A549 (cell line): Measurements from ENCODE around the gene BATF. TPM values are rescaled to one million over a fixed set of nuclear protein-coding genes. Genes with fewer than 3 reads are reported as not detected.

Experiments used
- ATAC-seq, 2 experiments: fragments of 200-7000 bp in 1 of 2; fragments of >200 bp in 1 of 2; cut with Nextera tagmentation in 1 of 2; cut with Tn5 transposase in 1 of 2; 3 replicates each; pipeline versions ENCODE4 v1.8.0 to v1.9.1; 2018 to 2020; ENCODE audit warnings: mild to moderate bottlenecking in 1 of 2, moderate library complexity in 1 of 2
- CTCF ChIA-PET: fragments of 300-600 bp; sonication (Branson Sonifier 250); formaldehyde crosslinking; extraction: SDS; loops from one replicate; lab custom pipeline; 2021; ENCODE audit warnings: antibody characterized with exemption, inconsistent platforms; lab: Yijun Ruan, JAX
- POLR2A ChIA-PET: fragments of 350-600 bp; formaldehyde crosslinking; extraction: SDS; loops from one replicate; lab custom pipeline; 2021; ENCODE audit warnings: antibody characterized with exemption, inconsistent platforms; lab: Yijun Ruan, JAX
- DNase-seq, 2 experiments: peaks; one replicate each; pipeline versions ENCODE4 v3.0.0 to v3.0.0-alpha.2; 2011 to 2016; ENCODE audit warnings: low read depth in 1 of 2, low spot score in 1 of 2
- FAIRE-seq: peaks from 2 replicates; lab custom pipeline; 2011; peaks lifted over from hg19 to GRCh38; lab: Jason Lieb, UNC
- H3K27ac ChIP-seq, 2 experiments: fragments of >200 bp; sonication (Bioruptor Twin); formaldehyde crosslinking; 3 replicates each; pipeline ENCODE4 v1.5.1; 2016 to 2017
- H3K4me1 ChIP-seq: fragments of >200 bp; sonication (Bioruptor Twin); formaldehyde crosslinking; 3 replicates; pipeline ENCODE4 v1.6.1; 2016
- H3K4me2 ChIP-seq: fragments of >200 bp; sonication (Bioruptor Twin); formaldehyde crosslinking; 3 replicates; pipeline ENCODE4 v1.6.1; 2016
- H3K4me3 ChIP-seq: fragments of >200 bp; sonication (Bioruptor Twin); formaldehyde crosslinking; 3 replicates; pipeline ENCODE4 v1.5.1; 2016
- H3K9me3 ChIP-seq: fragments of >200 bp; sonication (Bioruptor Twin); formaldehyde crosslinking; 3 replicates; pipeline ENCODE4 v1.6.1; 2016
- BHLHE40 ChIP-seq: IDR thresholded peaks from 2 replicates; pipeline ENCODE4 v1.6.1; 2012; ENCODE audit warnings: low read depth, low read length, inconsistent platforms
- CBX8 ChIP-seq: fragments of 200-600 bp; sonication (generic); IDR thresholded peaks from 2 replicates; pipeline ENCODE4 v1.6.1; 2016
- EHF ChIP-seq: fragments of 250-450 bp; sonication (Bioruptor Pico); IDR thresholded peaks from 2 replicates; pipeline ENCODE4 v1.5.0; 2020; ENCODE audit warnings: mild to moderate bottlenecking
- EP300 ChIP-seq, 2 experiments: fragments of >200 bp; sonication (Bioruptor Twin); formaldehyde crosslinking; IDR thresholded peaks; 2 replicates in 1 of 2; 3 replicates in 1 of 2; pipeline ENCODE4 v1.6.1; 2016 to 2017
- FOSL2 ChIP-seq, 2 experiments: fragments of 450-650 bp in 1 of 2; fragments of >200 bp in 1 of 2; sonication (Bioruptor Twin) in 1 of 2; formaldehyde crosslinking; IDR thresholded peaks; 2 replicates each; pipeline versions ENCODE4 v1.5.0 to v1.6.1; 2016 to 2020; ENCODE audit warnings: mild to moderate bottlenecking in 1 of 2, moderate library complexity in 1 of 2
- HEYL ChIP-seq: fragments of 250-450 bp; sonication (Bioruptor Pico); IDR thresholded peaks from 2 replicates; pipeline ENCODE4 v1.8.0; 2021; ENCODE audit warnings: mild to moderate bottlenecking, moderate library complexity
- HOXB13 ChIP-seq: fragments of 250-450 bp; sonication (Bioruptor Pico); IDR thresholded peaks from 2 replicates; pipeline ENCODE4 v1.5.0; 2020; ENCODE audit warnings: low read depth, mild to moderate bottlenecking, moderate library complexity
- HOXB5 ChIP-seq: fragments of 250-450 bp; sonication (Bioruptor Pico); IDR thresholded peaks from 2 replicates; pipeline ENCODE4 v1.5.0; 2020; ENCODE audit warnings: mild to moderate bottlenecking, moderate library complexity
- JUN ChIP-seq, 2 experiments: fragments of >200 bp; sonication (Bioruptor Twin); formaldehyde crosslinking; IDR thresholded peaks; 2 replicates in 1 of 2; 3 replicates in 1 of 2; pipeline ENCODE4 v1.6.1; 2016 to 2017
- KDM5A ChIP-seq: fragments of 200-600 bp; sonication (generic); IDR thresholded peaks from 2 replicates; pipeline ENCODE4 v1.6.1; 2016; ENCODE audit warnings: antibody characterized with exemption, mild to moderate bottlenecking
- MYC ChIP-seq: IDR thresholded peaks from 2 replicates; pipeline ENCODE4 v1.6.1; 2012; ENCODE audit warnings: mild to moderate bottlenecking, inconsistent platforms, low read length, improper control_type of control experiment, borderline replicate concordance
- NFE2L2 ChIP-seq: fragments of 150-350 bp; conservative IDR thresholded peaks from 2 replicates; pipeline ENCODE4 v1.6.1; 2014; ENCODE audit warnings: low read length
- NR3C1 ChIP-seq: fragments of >200 bp; sonication (Bioruptor Twin); formaldehyde crosslinking; IDR thresholded peaks from 3 replicates; pipeline ENCODE4 v1.6.1; 2017
- POLR2A ChIP-seq: IDR thresholded peaks from 2 replicates; pipeline ENCODE4 v1.6.1; 2012; ENCODE audit warnings: mild to moderate bottlenecking, low read length
- RCOR1 ChIP-seq: fragments of 150-350 bp; IDR thresholded peaks from 2 replicates; pipeline ENCODE4 v1.6.1; 2014; ENCODE audit warnings: antibody characterized with exemption, low read length, low read depth
- SMC3 ChIP-seq: fragments of >200 bp; sonication (Bioruptor Twin); formaldehyde crosslinking; IDR thresholded peaks from 3 replicates; pipeline ENCODE4 v1.6.1; 2018; ENCODE audit warnings: inconsistent platforms
- ZC3H11A ChIP-seq: fragments of 450-650 bp; IDR thresholded peaks from 2 replicates; pipeline ENCODE4 v1.6.1; 2014; ENCODE audit warnings: antibody characterized with exemption, mild to moderate bottlenecking
- ZFP36 ChIP-seq: fragments of 450-650 bp; IDR thresholded peaks from 2 replicates; pipeline ENCODE4 v1.6.1; 2014; ENCODE audit warnings: borderline replicate concordance; ENCODE audit not compliant: partially characterized antibody
- ZNF302 ChIP-seq: fragments of 250-450 bp; sonication (Bioruptor Pico); IDR thresholded peaks from 2 replicates; pipeline ENCODE4 v1.9.0; 2021; ENCODE audit warnings: inconsistent platforms, mild to moderate bottlenecking, moderate library complexity
- WGBS: methylation state at CpG from one replicate; pipeline ENCODE4 v1.1.6; 2017; ENCODE audit errors: missing lambda C conversion rate; 5-methylcytosine and 5-hydroxymethylcytosine counted together
- polyA plus RNA-seq, 4 experiments: library from polyadenylated mRNA; depleted of rRNA in 3 of 4; stranded (reverse); fragments of >200 nt; fragmentation: RNase III in 1 of 4; extraction: RNeasy Plus Mini Kit Qiagen cat#74134 plus additional on column Dnase treatment in 1 of 4; gene quantifications; 2 replicates in 3 of 4; 3 replicates in 1 of 4; pipeline ENCODE4 v1.2.3, GENCODE V29; 2011 to 2017
- TF ChIP-seq, protein P1 (sequence below): fragments of 200-600 bp; sonication (generic); IDR thresholded peaks from 2 replicates; pipeline ENCODE4 v1.6.1; 2016; ENCODE audit warnings: antibody characterized with exemption, mild to moderate bottlenecking, moderate library complexity
- TF ChIP-seq, protein P2 (sequence below): IDR thresholded peaks from 2 replicates; pipeline ENCODE4 v1.6.1; 2012

BATF gene
- polyA plus RNA-seq, 2 of the 4 experiments (the other 2 are of a cell fraction), result not detected

DNA sequence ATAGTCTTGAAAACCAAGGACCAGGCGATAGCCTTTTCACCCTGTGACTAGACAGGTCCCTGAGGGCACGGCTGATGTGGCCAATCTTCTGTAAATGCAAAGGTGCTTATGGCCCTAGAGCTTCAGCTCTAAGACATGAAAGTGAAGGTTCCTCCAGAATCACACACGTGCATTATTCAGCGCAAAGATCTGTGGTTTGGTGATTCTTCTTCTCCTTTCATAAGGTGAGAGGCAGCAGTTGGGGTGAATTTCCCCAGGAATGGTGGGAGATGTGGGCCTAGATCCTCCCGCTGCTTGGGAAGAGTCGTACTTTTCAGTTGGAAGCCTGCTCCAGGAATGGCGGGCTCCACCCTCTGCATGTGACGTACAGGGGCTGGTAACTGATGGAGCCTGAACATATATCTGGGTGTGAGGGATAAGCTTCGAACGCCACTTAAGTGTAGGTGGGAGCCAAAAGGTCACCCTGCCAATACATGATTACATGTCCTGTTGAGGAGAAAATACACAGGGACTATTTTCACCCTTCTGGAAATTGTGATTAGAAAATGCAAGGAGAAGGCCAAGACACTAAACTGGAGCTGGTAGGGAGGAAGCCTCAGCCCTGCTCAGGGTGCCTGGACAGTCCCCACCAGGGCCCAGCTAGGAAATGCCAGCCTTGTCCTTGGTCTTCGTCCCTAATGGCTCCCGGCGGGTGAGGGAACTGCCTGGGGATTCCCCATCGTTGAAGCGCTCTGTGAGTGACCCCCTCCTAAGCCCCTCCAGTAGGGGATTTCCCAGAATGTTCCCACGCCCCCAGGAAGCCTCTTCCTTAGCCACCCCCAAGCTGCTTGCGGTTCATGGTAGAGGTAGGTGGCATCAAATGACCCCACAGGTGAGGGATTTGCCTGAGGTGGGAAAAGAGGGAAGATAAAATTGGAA, 17.6 kb downstream of the BATF start:
- 92% methylated on average over 16 of the region's 17 CpGs for WGBS
- H3K4me1 ChIP-seq, result peaks cover 45% of the 10 kb centered on the region
- peak overlapping the region; percentile 75 to 96; a peak in 5 of 6 replicates for H3K27ac ChIP-seq
- ATAC-seq, result no peak
- no peak for TF ChIP-seq POLR2A
- no peak for TF ChIP-seq SMC3
- TF ChIP-seq MYC, result no peak
- no peak for TF ChIP-seq CBX8
- TF ChIP-seq NR3C1, result no peak
- TF ChIP-seq, protein P1, sequence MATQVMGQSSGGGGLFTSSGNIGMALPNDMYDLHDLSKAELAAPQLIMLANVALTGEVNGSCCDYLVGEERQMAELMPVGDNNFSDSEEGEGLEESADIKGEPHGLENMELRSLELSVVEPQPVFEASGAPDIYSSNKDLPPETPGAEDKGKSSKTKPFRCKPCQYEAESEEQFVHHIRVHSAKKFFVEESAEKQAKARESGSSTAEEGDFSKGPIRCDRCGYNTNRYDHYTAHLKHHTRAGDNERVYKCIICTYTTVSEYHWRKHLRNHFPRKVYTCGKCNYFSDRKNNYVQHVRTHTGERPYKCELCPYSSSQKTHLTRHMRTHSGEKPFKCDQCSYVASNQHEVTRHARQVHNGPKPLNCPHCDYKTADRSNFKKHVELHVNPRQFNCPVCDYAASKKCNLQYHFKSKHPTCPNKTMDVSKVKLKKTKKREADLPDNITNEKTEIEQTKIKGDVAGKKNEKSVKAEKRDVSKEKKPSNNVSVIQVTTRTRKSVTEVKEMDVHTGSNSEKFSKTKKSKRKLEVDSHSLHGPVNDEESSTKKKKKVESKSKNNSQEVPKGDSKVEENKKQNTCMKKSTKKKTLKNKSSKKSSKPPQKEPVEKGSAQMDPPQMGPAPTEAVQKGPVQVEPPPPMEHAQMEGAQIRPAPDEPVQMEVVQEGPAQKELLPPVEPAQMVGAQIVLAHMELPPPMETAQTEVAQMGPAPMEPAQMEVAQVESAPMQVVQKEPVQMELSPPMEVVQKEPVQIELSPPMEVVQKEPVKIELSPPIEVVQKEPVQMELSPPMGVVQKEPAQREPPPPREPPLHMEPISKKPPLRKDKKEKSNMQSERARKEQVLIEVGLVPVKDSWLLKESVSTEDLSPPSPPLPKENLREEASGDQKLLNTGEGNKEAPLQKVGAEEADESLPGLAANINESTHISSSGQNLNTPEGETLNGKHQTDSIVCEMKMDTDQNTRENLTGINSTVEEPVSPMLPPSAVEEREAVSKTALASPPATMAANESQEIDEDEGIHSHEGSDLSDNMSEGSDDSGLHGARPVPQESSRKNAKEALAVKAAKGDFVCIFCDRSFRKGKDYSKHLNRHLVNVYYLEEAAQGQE, result no peak
- TF ChIP-seq JUN (IDR thresholded peaks at IDR 0.05), result no peak
- TF ChIP-seq RCOR1, result no peak
- TF ChIP-seq ZNF302 (CRISPR knock-in tag), result no peak
- no peak for TF ChIP-seq EP300 (IDR thresholded peaks at IDR 0.05)
- no peak for TF ChIP-seq HOXB13
- TF ChIP-seq, protein P2, sequence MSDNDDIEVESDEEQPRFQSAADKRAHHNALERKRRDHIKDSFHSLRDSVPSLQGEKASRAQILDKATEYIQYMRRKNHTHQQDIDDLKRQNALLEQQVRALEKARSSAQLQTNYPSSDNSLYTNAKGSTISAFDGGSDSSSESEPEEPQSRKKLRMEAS, result no peak
- no peak for TF ChIP-seq FOSL2 (IDR thresholded peaks at IDR 0.05)
- no peak for TF ChIP-seq FOSL2 (CRISPR knock-in tag; IDR thresholded peaks at IDR 0.05)
- no peak for TF ChIP-seq HOXB5 (CRISPR knock-in tag)
- no peak for TF ChIP-seq NFE2L2
- TF ChIP-seq BHLHE40, result no peak
- no peak for DNase-seq
- H3K4me3 ChIP-seq, result no peak overlapping the region
- no peaks in the 10 kb centered on the region for H3K9me3 ChIP-seq
- H3K4me2 ChIP-seq, result no peak overlapping the region
- CTCF ChIA-PET, result interaction anchor here (0.7 to 5.6 kb wide), 9 partner anchors 9 to 232 kb away, joined by 3 to 27 read pairs (median 5); no protein-coding TSS in a partner anchor
- no peak for FAIRE-seq
- POLR2A ChIA-PET, result no interaction called here

GRCh38 chr14:75540479-75540851, 18.2 kb downstream of the BATF start:
- H3K4me1 ChIP-seq, result peaks cover 39% of the 10 kb centered on the region
- H3K9me3 ChIP-seq, result no peaks in the 10 kb centered on the region
- CTCF ChIA-PET, result interaction anchor here (0.8 to 5.6 kb wide), 7 partner anchors 9 to 233 kb away, joined by 3 to 27 read pairs (median 5); partner anchors contain the start of gene FLVCR2
- ATAC-seq, result no peak
- 89% methylated on average over 7 of the region's 7 CpGs for WGBS
- DNase-seq, result no peak
- no peak overlapping the region for H3K4me3 ChIP-seq
- H3K27ac ChIP-seq, result peak overlapping the region; percentile 75 to 96; a peak in 5 of 6 replicates
- H3K4me2 ChIP-seq, result no peak overlapping the region
- POLR2A ChIA-PET, result no interaction called here
- no peak for TF ChIP-seq EHF (CRISPR knock-in tag)
- TF ChIP-seq HOXB13, result no peak
- TF ChIP-seq ZFP36, result peak; percentile 35
- TF ChIP-seq ZC3H11A, result no peak
- FAIRE-seq, result no peak

DNA sequence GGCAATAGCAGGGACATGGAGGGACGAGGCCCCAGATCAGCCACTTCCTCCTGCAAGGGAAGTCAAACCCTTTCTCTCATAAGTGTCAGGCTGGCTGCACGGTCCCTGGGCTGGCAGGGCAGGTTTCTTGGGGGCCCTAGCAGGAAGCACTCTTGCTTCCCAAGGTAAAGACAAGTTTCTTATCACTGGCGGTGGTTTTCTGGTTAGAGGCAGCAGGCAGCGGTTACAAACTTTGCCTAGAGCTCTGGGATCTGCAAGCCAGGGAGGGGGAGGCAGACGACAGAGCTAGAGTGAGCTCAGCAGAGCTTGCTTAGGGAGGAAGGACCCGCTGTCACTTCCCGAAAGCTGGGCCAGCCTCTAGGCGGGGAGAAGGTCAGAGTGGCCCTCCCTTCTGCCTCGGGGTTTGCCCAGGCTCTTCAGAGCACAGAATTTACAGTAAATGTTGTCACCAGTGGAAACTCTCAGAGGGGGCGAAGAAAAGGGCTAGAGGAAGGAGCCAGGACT, 20.4 kb downstream of the BATF start:
- H3K4me3 ChIP-seq, result no peak overlapping the region
- no peak for TF ChIP-seq KDM5A
- no peak for TF ChIP-seq HEYL (CRISPR knock-in tag)
- DNase-seq (no peak), ATAC-seq (peak; percentile 18 to 23; a peak in 3 of 6 replicates), FAIRE-seq (no peak)
- H3K4me1 ChIP-seq, result peaks cover 24% of the 10 kb centered on the region
- ChIA-PET CTCF (interaction anchor here (1.0 to 5.6 kb wide), 4 partner anchors 19 to 53 kb away, joined by 3 to 27 read pairs (median 5); no protein-coding TSS in a partner anchor), POLR2A (no interaction called here)
- no peaks in the 10 kb centered on the region for H3K9me3 ChIP-seq
- 0 out of 3 replicates have a peak overlapping the region, but pooled peaks have one; percentile 55 for H3K4me2 ChIP-seq
- WGBS, result 76% methylated on average over 10 of the region's 10 CpGs
- H3K27ac ChIP-seq, result peak overlapping the region; percentile 69 to 75
